ENCODE results near the gene IKZF5. TPM values are rescaled to one million over a fixed set of nuclear protein-coding genes. Genes with fewer than 3 reads are reported as not detected.

Gene IKZF5
- total RNA-seq, 1 experiment from 2014 or later, result 7.9 TPM

- TF ChIP-seq FOXP4 (CRISPR knock-in tag; IDR thresholded peaks at IDR 0.05) (peak; percentile 74; the same call in 1 of the 2 replicates), ZNF138 (CRISPR knock-in tag; conservative IDR thresholded peaks at IDR 0.05) (no peak), ELF4 (CRISPR knock-in tag; IDR thresholded peaks at IDR 0.05; ENCODE audit: low read depth) (0 out of 2 replicates have a peak, but pooled peaks have one; percentile 46), MYBL2 (CRISPR knock-in tag; IDR thresholded peaks at IDR 0.05) (peak; percentile 89), CBFB (CRISPR knock-in tag; IDR thresholded peaks at IDR 0.05; ENCODE audit: low read depth) (0 out of 2 replicates have a peak, but pooled peaks have one; percentile 70), E2F5 (CRISPR knock-in tag; IDR thresholded peaks at IDR 0.05) (peak; percentile 91), OVOL2 (CRISPR knock-in tag; IDR thresholded peaks at IDR 0.05; ENCODE audit: borderline replicate concordance) (no peak), KAT7 (CRISPR knock-in tag; IDR thresholded peaks at IDR 0.05; ENCODE audit: borderline replicate concordance) (peak; percentile 27; the same call in 1 of the 2 replicates), ZNF512 (CRISPR knock-in tag; IDR thresholded peaks at IDR 0.05; ENCODE audit: borderline replicate concordance) (no peak), ZSCAN18 (CRISPR knock-in tag; IDR thresholded peaks at IDR 0.05) (no peak), CREB1 (CRISPR knock-in tag; IDR thresholded peaks at IDR 0.05) (no peak), JAZF1 (CRISPR knock-in tag; IDR thresholded peaks at IDR 0.05) (no peak), TP53 (CRISPR knock-in tag; IDR thresholded peaks at IDR 0.05) (peak; percentile 69; the same call in 1 of the 2 replicates), ATF1 (CRISPR knock-in tag; IDR thresholded peaks at IDR 0.05) (no peak), ZNF532 (CRISPR knock-in tag; IDR thresholded peaks at IDR 0.05; ENCODE audit: borderline replicate concordance) (no peak), ARID4B (CRISPR knock-in tag; IDR thresholded peaks at IDR 0.05; ENCODE audit: borderline replicate concordance) (peak; percentile 75; the same call in 1 of the 2 replicates), NR3C1 (CRISPR knock-in tag; conservative IDR thresholded peaks at IDR 0.05; ENCODE audit: low read depth) (no peak), STAT6 (CRISPR knock-in tag; conservative IDR thresholded peaks at IDR 0.05; ENCODE audit: low read depth) (no peak)
Observed at GRCh38 chr10:123008355-123009104, at the start of gene IKZF5, which contains the start of gene ACADSB (continued).
